OCI-LY7 (cell line): ENCODE data around the gene DBNL. TPM values are rescaled to one million over a fixed set of nuclear protein-coding genes. Genes with fewer than 3 reads are reported as not detected.

Source experiments
- BruUV-seq: library from RNA; stranded (reverse); fragments of 400-500 nt; replicated peaks from 2 replicates; lab custom pipeline; 2021; lab: Mats Ljungman, UMichigan
- CTCF ChIA-PET: fragments of 300-600 bp; sonication (Branson Sonifier 250); formaldehyde crosslinking; loops from one replicate; lab custom pipeline; 2022; ENCODE audit warnings: antibody characterized with exemption; ENCODE audit not compliant: unreplicated experiment; lab: Charles Lee
- POLR2A ChIA-PET: fragments of 300-600 bp; sonication (Branson Sonifier 250); formaldehyde crosslinking; loops from one replicate; lab custom pipeline; 2022; ENCODE audit warnings: antibody characterized with exemption; lab: Charles Lee
- DNase-seq: peaks from one replicate; pipeline ENCODE4 v3.0.0-alpha.2; 2015; ENCODE audit warnings: low spot score
- H2AFZ ChIP-seq: fragments of 200-600 bp; sonication (generic), shearing (Covaris generic); 2 replicates; pipeline ENCODE4 v1.6.1; 2014; ENCODE audit warnings: mild to moderate bottlenecking, antibody characterized with exemption, low read length, moderate library complexity
- H3K27ac ChIP-seq: fragments of 200-600 bp; sonication (generic); 2 replicates; pipeline ENCODE4 v1.5.1; 2014; ENCODE audit warnings: mixed run types, low read depth, mild to moderate bottlenecking, moderate library complexity, low read length, inconsistent platforms; ENCODE audit not compliant: poor library complexity, severe bottlenecking
- H3K36me3 ChIP-seq: fragments of 200-600 bp; sonication (generic); 2 replicates; pipeline ENCODE4 v1.6.1; 2014; ENCODE audit warnings: mild to moderate bottlenecking, antibody characterized with exemption, low read length, moderate library complexity, mixed read lengths; ENCODE audit not compliant: insufficient read depth
- H3K4me1 ChIP-seq: fragments of 200-600 bp; sonication (generic); 2 replicates; pipeline ENCODE4 v1.5.1; 2014; ENCODE audit warnings: mild to moderate bottlenecking, low read length; ENCODE audit not compliant: insufficient read depth, poor library complexity, severe bottlenecking
- H3K4me2 ChIP-seq: fragments of 200-600 bp; sonication (generic); 2 replicates; pipeline ENCODE4 v1.6.1; 2014; ENCODE audit warnings: mild to moderate bottlenecking, low read length
- H3K4me3 ChIP-seq: fragments of 200-600 bp; sonication (generic); 2 replicates; pipeline ENCODE4 v1.5.1; 2014; ENCODE audit warnings: mild to moderate bottlenecking, low read depth, low read length; ENCODE audit not compliant: poor library complexity, severe bottlenecking
- H3K79me2 ChIP-seq: fragments of 200-600 bp; sonication (generic); 2 replicates; pipeline ENCODE4 v1.6.1; 2016; ENCODE audit warnings: low read depth, mild to moderate bottlenecking, low read length, moderate library complexity, mixed read lengths; ENCODE audit not compliant: insufficient read depth
- H3K9me2 ChIP-seq: fragments of 200-600 bp; sonication (generic); 2 replicates; pipeline ENCODE4 v1.6.1; 2016; ENCODE audit warnings: mild to moderate bottlenecking, low read length, mixed read lengths; ENCODE audit not compliant: insufficient read depth
- H3K9me3 ChIP-seq: fragments of 200-600 bp; sonication (generic); 2 replicates; pipeline ENCODE4 v1.6.1; 2014; ENCODE audit warnings: mild to moderate bottlenecking, mixed run types, low read length, mixed read lengths
- H4K20me1 ChIP-seq: fragments of 200-600 bp; sonication (generic); 2 replicates; pipeline ENCODE4 v1.6.1; 2014; ENCODE audit warnings: mild to moderate bottlenecking, antibody characterized with exemption, low read length, moderate library complexity, mixed read lengths; ENCODE audit not compliant: insufficient read depth
- EZH2phosphoT487 ChIP-seq: fragments of 200-600 bp; sonication (generic); IDR thresholded peaks from 2 replicates; pipeline ENCODE4 v1.6.1; 2018; ENCODE audit warnings: low read depth, borderline replicate concordance, mild to moderate bottlenecking, mixed run types, antibody characterized with exemption, low read length, moderate library complexity, mixed read lengths
- intact Hi-C: fragments of 100-400 bp; cut with micrococcal nuclease; formaldehyde crosslinking; loops from one replicate; pipeline ENCODE4 v1.10.0; 2022; ENCODE audit not compliant: unreplicated experiment
- total RNA-seq, 2 experiments: library from RNA; depleted of rRNA in 1 of 2; stranded (reverse); fragments of >200 nt in 1 of 2; shearing (Covaris generic) in 1 of 2; gene quantifications; 2 replicates each; pipeline ENCODE4 v1.2.3, GENCODE V29; 2014 to 2022
- TF ChIP-seq, protein P1 (sequence below): fragments of 200-600 bp; sonication (generic); conservative IDR thresholded peaks from 2 replicates; pipeline ENCODE4 v1.5.1; 2014; ENCODE audit warnings: mild to moderate bottlenecking, antibody characterized with exemption, low read length, moderate library complexity, mixed read lengths

Gene DBNL
- total RNA-seq, 2 experiments from 2014 or later: 124 to 137 TPM

DNA sequence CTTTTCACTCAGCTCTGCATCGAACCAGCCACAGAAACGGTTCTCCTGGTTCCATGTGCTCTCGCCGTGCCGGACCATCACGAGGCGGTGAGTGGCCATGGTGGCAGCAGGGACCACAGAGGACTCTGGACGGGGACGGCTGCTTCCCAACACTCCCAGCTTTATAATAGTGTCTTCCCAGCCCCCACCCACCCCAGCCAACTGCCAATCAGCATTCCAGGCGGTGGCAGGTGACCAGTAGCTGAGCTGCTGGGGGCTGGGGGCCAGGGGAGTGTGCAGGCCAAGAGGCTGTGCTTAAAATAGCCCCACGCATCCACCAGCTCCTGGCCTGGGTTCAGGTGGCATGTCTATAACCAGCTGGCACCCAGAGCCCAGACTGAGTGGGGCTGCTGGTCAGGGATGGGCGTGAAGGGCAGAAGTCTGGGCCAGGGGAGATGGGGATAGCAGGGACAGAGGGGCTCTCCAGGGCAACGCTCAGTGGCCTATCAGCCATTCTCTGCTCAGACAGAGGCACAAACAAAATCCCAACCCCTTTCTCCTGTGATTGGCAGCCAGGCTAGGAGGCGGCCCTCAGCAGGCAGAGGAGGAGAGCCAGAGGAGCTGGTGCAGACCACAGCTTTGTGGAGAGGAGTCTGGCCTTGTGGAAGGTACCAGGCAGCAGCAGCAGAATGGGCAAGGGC lies 21.1 kb downstream of the DBNL start, which contains the start of gene PGAM2:
TSS of gene PGAM2 (minus strand) at position 137 of the 680 bp plus-strand sequence. CDS start at position 99, 38 bp downstream.
- H3K36me3 ChIP-seq: peaks cover 25% of the 10 kb centered on the region
- H3K4me1 ChIP-seq: peaks cover 7% of the 10 kb centered on the region
- no peak within 1 kb of the TSS for H3K4me3 ChIP-seq
- ChIA-PET CTCF (interaction anchor here (0.6 kb wide), 2 partner anchors 31 to 151 kb away, joined by 4 to 9 read pairs; no protein-coding TSS in a partner anchor), POLR2A (interaction anchor here (0.6 kb wide), 1 partner anchor 23 kb away, joined by 3 read pairs; no protein-coding TSS in a partner anchor)
- no peaks in the 10 kb centered on the region for H3K79me2 ChIP-seq
- no peak within 1 kb of the TSS for H3K27ac ChIP-seq
- H3K9me2 ChIP-seq: no peaks in the 10 kb centered on the region
- H3K4me2 ChIP-seq: no peak within 1 kb of the TSS
- H2AFZ ChIP-seq: no peak within 1 kb of the TSS
- H3K9me3 ChIP-seq: no peaks in the 10 kb centered on the region
- TF ChIP-seq, protein P1, sequence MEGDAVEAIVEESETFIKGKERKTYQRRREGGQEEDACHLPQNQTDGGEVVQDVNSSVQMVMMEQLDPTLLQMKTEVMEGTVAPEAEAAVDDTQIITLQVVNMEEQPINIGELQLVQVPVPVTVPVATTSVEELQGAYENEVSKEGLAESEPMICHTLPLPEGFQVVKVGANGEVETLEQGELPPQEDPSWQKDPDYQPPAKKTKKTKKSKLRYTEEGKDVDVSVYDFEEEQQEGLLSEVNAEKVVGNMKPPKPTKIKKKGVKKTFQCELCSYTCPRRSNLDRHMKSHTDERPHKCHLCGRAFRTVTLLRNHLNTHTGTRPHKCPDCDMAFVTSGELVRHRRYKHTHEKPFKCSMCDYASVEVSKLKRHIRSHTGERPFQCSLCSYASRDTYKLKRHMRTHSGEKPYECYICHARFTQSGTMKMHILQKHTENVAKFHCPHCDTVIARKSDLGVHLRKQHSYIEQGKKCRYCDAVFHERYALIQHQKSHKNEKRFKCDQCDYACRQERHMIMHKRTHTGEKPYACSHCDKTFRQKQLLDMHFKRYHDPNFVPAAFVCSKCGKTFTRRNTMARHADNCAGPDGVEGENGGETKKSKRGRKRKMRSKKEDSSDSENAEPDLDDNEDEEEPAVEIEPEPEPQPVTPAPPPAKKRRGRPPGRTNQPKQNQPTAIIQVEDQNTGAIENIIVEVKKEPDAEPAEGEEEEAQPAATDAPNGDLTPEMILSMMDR: no peak
- no peak for TF ChIP-seq EZH2phosphoT487
- no peaks in the 10 kb centered on the region for H4K20me1 ChIP-seq
- intact Hi-C loops: no loop called here
- DNase-seq: no peak
- no TSS peak for BruUV-seq

DNA sequence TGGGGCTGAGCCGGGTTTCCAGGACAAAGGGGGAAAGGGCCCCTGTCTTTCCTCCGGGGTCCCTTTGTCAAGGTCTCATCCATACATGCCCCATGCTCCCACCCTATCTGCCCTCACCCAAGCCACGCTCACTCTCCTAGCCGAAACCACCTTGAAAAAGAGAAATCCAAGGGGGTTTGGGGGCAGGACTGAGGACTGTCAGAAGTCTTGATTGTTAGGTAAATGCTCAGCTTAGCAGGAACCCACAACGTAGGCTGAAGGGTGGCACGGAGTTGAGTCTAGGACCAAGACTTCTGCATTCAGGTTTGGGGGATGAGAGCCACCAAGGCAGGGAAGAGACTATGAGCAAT lies 21.6 kb downstream of the DBNL start:
- POLR2A ChIA-PET: interaction anchor here (0.6 kb wide), 1 partner anchor 23 kb away, joined by 3 read pairs; no protein-coding TSS in a partner anchor
- CTCF ChIA-PET: interaction anchor here (0.5 to 0.6 kb wide), 3 partner anchors 20 to 151 kb away, joined by 3 to 9 read pairs (median 4); no protein-coding TSS in a partner anchor

More for the DNA sequence above, 21.6 kb downstream of the DBNL start:
- peaks cover 25% of the 10 kb centered on the region for H3K36me3 ChIP-seq
- no peak overlapping the region for H3K4me2 ChIP-seq
- H3K79me2 ChIP-seq: no peaks in the 10 kb centered on the region
- no peak overlapping the region for H2AFZ ChIP-seq
- H3K4me3 ChIP-seq: no peak overlapping the region
- no peak overlapping the region for H3K27ac ChIP-seq
- BruUV-seq: no TSS peak
- peaks cover 7% of the 10 kb centered on the region for H3K4me1 ChIP-seq
- no peak for TF ChIP-seq EZH2phosphoT487
- TF ChIP-seq, protein P1: no peak
- intact Hi-C loops: no loop called here
- no peak for DNase-seq
- no peaks in the 10 kb centered on the region for H3K9me3 ChIP-seq
- no peaks in the 10 kb centered on the region for H4K20me1 ChIP-seq
- H3K9me2 ChIP-seq: no peaks in the 10 kb centered on the region
